ENCODE measurements around the gene FAM89B. TPM values are rescaled to one million over a fixed set of nuclear protein-coding genes. Genes with fewer than 3 reads are reported as not detected.

FAM89B gene
- total and polyA plus RNA-seq, 2 donors (not counting 3 experiments of a cell fraction or from before 2014, with no cell fraction given) = 63.1 to 153 TPM

GRCh38 chr11:65604258-65604657 lies 31.9 kb downstream of the FAM89B start:
- DNase-seq (ENCODE audit: low read depth, low spot score) = no peak
- H3K4me3 ChIP-seq (replicated peaks in 1 of 3; ENCODE audit: insufficient read depth in 1 of 3, low read depth in 1 of 3, low read length in 3 of 3) = no peak overlapping the region
- no peak overlapping the region for H3K4me2 ChIP-seq (ENCODE audit: insufficient read depth, low read length)
- intact Hi-C loops (cut with micrococcal nuclease) = no loop called here
- no peaks in the 10 kb centered on the region for H3K27me3 ChIP-seq (ENCODE audit: control insufficient read depth in 2 of 2, insufficient read depth in 2 of 2, low read length in 2 of 2)
- no peaks in the 10 kb centered on the region for H3K9me1 ChIP-seq (replicated peaks; ENCODE audit: control insufficient read depth, extremely low read depth, insufficient read depth, low read length)
- H3K4me1 ChIP-seq (ENCODE audit: control insufficient read depth, extremely low read depth, insufficient read depth, low read length) = peaks cover 15% of the 10 kb centered on the region
- POLR2A ChIA-PET = interaction anchor here (1.4 kb wide), 1 partner anchor 9 kb away, joined by 4 read pairs; the partner anchor contains the start of gene MAP3K11
- TF ChIP-seq, protein P1, sequence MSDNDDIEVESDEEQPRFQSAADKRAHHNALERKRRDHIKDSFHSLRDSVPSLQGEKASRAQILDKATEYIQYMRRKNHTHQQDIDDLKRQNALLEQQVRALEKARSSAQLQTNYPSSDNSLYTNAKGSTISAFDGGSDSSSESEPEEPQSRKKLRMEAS (IDR thresholded peaks at IDR 0.05; ENCODE audit: insufficient read depth, insufficient read length) = no peak
- TF ChIP-seq POLR2AphosphoS5 (IDR thresholded peaks at IDR 0.05; ENCODE audit: insufficient read depth, low read depth, low read length) (no peak), POLR2A (IDR thresholded peaks at IDR 0.05; ENCODE audit: low read depth, low read length) (no peak), MYC (IDR thresholded peaks at IDR 0.05; ENCODE audit: low read depth, low read length) (no peak), GATA2 (IDR thresholded peaks at IDR 0.05; ENCODE audit: insufficient read depth, insufficient read length, low read depth, low read length) (no peak), FOS (IDR thresholded peaks at IDR 0.05; ENCODE audit: borderline replicate concordance, insufficient read depth, low read length) (no peak), EZH2 (IDR thresholded peaks at IDR 0.05; ENCODE audit: borderline replicate concordance, low read depth, low read length, severe bottlenecking) (no peak), CTCF (IDR thresholded peaks at IDR 0.05; ENCODE audit: extremely low read depth in 1 of 2, insufficient read depth in 1 of 2, low read depth in 1 of 2, low read length in 2 of 2) (no peak), JUN (IDR thresholded peaks at IDR 0.05; ENCODE audit: borderline replicate concordance, insufficient read depth, insufficient read length, low read depth) (no peak)
- BruUV-seq (replicated peaks) = no TSS peak
- H3K9me3 ChIP-seq (replicated peaks; ENCODE audit: control insufficient read depth, insufficient read depth, low read length) = no peaks in the 10 kb centered on the region
- peaks cover 16% of the 10 kb centered on the region for H3K79me2 ChIP-seq (ENCODE audit: control insufficient read depth, insufficient read depth, low read length)
- FAIRE-seq = no peak
- peaks cover 15 to 59% of the 10 kb centered on the region in 2 experiments for H3K36me3 ChIP-seq (ENCODE audit: control insufficient read depth in 2 of 2, extremely low read depth in 1 of 2, insufficient read depth in 2 of 2, low read length in 2 of 2)
- no peak overlapping the region for H2AFZ ChIP-seq (ENCODE audit: low read depth, low read length)
- H4K20me1 ChIP-seq (replicated peaks; ENCODE audit: control insufficient read depth, extremely low read depth, insufficient read depth, low read length) = no peaks in the 10 kb centered on the region
- dilution Hi-C loops (cut with MboI; ENCODE audit: extremely low pct_ligation_motif_present, low sequenced_read_pairs) = no loop called here
- H3K9ac ChIP-seq (replicated peaks; ENCODE audit: extremely low read depth, insufficient read depth, low read length) = no peak overlapping the region
- H3K27ac ChIP-seq (ENCODE audit: insufficient read depth, low read depth, low read length) = no peak overlapping the region
- CTCF ChIA-PET = interaction anchor here (0.7 to 3.4 kb wide), 3 partner anchors 10 to 253 kb away, joined by 3 to 19 read pairs (median 4); no protein-coding TSS in a partner anchor

Measured in endothelial cell of umbilical vein (primary cell).